SK-N-SH treated with all-trans-retinoic acid at 6 μM for 48 hours (cell line): ENCODE measurements around the gene CNN1.

Experiments
- CSDC2 ChIP-seq: fragments of 250-450 bp; sonication (Bioruptor Pico); IDR thresholded peaks from 2 replicates; pipeline ENCODE4 v1.5.0; 2020; ENCODE audit warnings: mild to moderate bottlenecking, moderate library complexity
- OSR1 ChIP-seq: fragments of 250-450 bp; sonication (Bioruptor Pico); IDR thresholded peaks from 2 replicates; pipeline ENCODE4 v1.8.0; 2022; ENCODE audit warnings: moderate library complexity, mild to moderate bottlenecking, inconsistent platforms
- PPARA ChIP-seq: fragments of 250-450 bp; sonication (Bioruptor Pico); IDR thresholded peaks from 2 replicates; pipeline ENCODE4 v1.5.0; 2020; ENCODE audit warnings: mild to moderate bottlenecking, borderline replicate concordance
- ZFP3 ChIP-seq: fragments of 250-450 bp; sonication (Bioruptor Pico); IDR thresholded peaks from 2 replicates; pipeline ENCODE4 v1.5.0; 2020; ENCODE audit warnings: mild to moderate bottlenecking, moderate library complexity

GRCh38 chr19:11594084-11594483 is 55.4 kb downstream of the CNN1 start:
- TF ChIP-seq OSR1 (no peak), PPARA (CRISPR knock-in tag) (no peak), CSDC2 (CRISPR knock-in tag) (no peak), ZFP3 (CRISPR knock-in tag) (no peak)
